A673 (cell line): ENCODE data around the gene EEF1A2.

Experiments used
- CTCF ChIP-seq: fragments of 300-800, 200-600 bp; sonication (generic); conservative IDR thresholded peaks from 2 replicates; pipeline ENCODE4 v1.5.1; 2017; ENCODE audit warnings: low read depth, mild to moderate bottlenecking, antibody characterized with exemption, low read length, moderate library complexity, mixed read lengths
- EZH2 ChIP-seq: fragments of 200-600 bp; sonication (generic); IDR thresholded peaks from 2 replicates; pipeline ENCODE4 v1.6.1; 2017; ENCODE audit warnings: borderline replicate concordance, low read depth, mild to moderate bottlenecking, mixed read lengths, antibody characterized with exemption, low read length; ENCODE audit not compliant: poor library complexity, severe bottlenecking

- TF ChIP-seq CTCF (no peak), EZH2 (no peak)
Observed at GRCh38 chr20:63509088-63509564, 10.2 kb upstream of the EEF1A2 start.
